Measurements from ENCODE around the gene KIFAP3.

DNA sequence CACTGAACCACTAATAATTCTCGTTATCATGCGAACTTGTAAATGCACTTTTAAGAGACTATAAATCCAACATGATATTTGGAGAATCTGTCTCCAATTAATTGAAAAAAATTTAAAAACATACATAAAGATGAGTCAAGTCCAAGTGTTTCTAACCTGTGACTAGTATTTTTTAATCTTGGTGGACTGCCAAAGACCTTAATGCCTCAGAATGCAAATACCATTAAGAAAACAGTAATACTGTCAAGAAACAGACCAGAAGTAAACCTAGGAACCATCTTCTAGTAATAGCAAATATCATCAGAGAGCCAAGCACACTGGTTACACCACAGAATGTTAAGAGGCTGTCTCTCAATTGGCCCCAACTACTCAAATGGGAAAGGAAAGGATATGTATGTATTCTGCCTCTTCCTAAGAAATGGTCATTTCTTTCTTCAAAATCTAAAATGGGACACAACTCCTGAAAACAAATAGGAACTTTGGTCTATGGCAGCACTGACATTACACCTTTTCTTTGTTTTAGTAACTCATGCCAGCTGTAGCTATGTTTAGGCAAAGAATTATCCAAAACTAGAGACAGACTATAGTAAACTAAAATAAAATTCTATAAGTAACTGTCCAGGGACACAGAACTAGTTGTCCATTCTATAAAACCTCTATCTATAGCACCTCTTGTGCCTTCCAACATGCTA, 196.5 kb downstream of the KIFAP3 start:
- TF ChIP-seq CTCF (IDR thresholded peaks at IDR 0.05): no peak
- TF ChIP-seq POLR2A (IDR thresholded peaks at IDR 0.05): no peak

Measured in adrenal gland (tissue), 5 donors.